H9 (cell line): ENCODE results near the gene SIX1. TPM values are rescaled to one million over a fixed set of nuclear protein-coding genes. Genes with fewer than 3 reads are reported as not detected.

Experiments
- DNase-seq: peaks from one replicate; pipeline ENCODE4 v3.0.0-alpha.2; 2017
- H2AFZ ChIP-seq: one replicate; pipeline ENCODE4 v1.6.1; 2013; ENCODE audit warnings: mild to moderate bottlenecking, low read length, control low read depth, moderate library complexity
- H2AK5ac ChIP-seq: 2 replicates; pipeline ENCODE4 v1.6.1; 2013; ENCODE audit warnings: low read length, control low read depth, mixed read lengths; ENCODE audit not compliant: insufficient read length
- H2BK120ac ChIP-seq: one replicate; pipeline ENCODE4 v1.6.1; 2013; ENCODE audit warnings: low read depth, mild to moderate bottlenecking, low read length, control low read depth, inconsistent platforms; ENCODE audit not compliant: poor library complexity, severe bottlenecking
- H2BK12ac ChIP-seq: 2 replicates; pipeline ENCODE4 v1.6.1; 2013; ENCODE audit warnings: low read length, control low read depth, mixed read lengths, low read depth; ENCODE audit not compliant: insufficient read length
- H2BK15ac ChIP-seq: 2 replicates; pipeline ENCODE4 v1.6.1; 2013; ENCODE audit warnings: low read depth, low read length, control low read depth
- H2BK20ac ChIP-seq: one replicate; pipeline ENCODE4 v1.6.1; 2013; ENCODE audit warnings: low read depth, mild to moderate bottlenecking, low read length, control low read depth, inconsistent platforms; ENCODE audit not compliant: poor library complexity, severe bottlenecking
- H2BK5ac ChIP-seq: 2 replicates; pipeline ENCODE4 v1.6.1; 2013; ENCODE audit warnings: low read length, control low read depth, mixed read lengths; ENCODE audit not compliant: insufficient read length
- H3K14ac ChIP-seq: 2 replicates; pipeline ENCODE4 v1.6.1; 2013; ENCODE audit warnings: low read length, control low read depth; ENCODE audit not compliant: insufficient read depth
- H3K18ac ChIP-seq: 2 replicates; pipeline ENCODE4 v1.6.1; 2013; ENCODE audit warnings: low read depth, mild to moderate bottlenecking, mixed read lengths, low read length, control low read depth; ENCODE audit not compliant: insufficient read length
- H3K23ac ChIP-seq: 2 replicates; pipeline ENCODE4 v1.6.1; 2013; ENCODE audit warnings: low read length, control low read depth, mixed read lengths, low read depth; ENCODE audit not compliant: insufficient read length
- H3K23me2 ChIP-seq: 2 replicates; pipeline ENCODE4 v1.6.1; 2013; ENCODE audit warnings: low read depth, mild to moderate bottlenecking, mixed read lengths, low read length, control low read depth; ENCODE audit not compliant: insufficient read length, poor library complexity, severe bottlenecking
- H3K27ac ChIP-seq: 2 replicates; pipeline ENCODE4 v1.5.1; 2013; ENCODE audit warnings: low read length, control low read depth, mixed read lengths, low read depth; ENCODE audit not compliant: insufficient read length
- H3K27me3 ChIP-seq: 2 replicates; pipeline ENCODE4 v1.6.1; 2013; ENCODE audit warnings: low read length, control low read depth, inconsistent platforms; ENCODE audit not compliant: insufficient read depth
- H3K4ac ChIP-seq: 2 replicates; pipeline ENCODE4 v1.6.1; 2013; ENCODE audit warnings: low read depth, mild to moderate bottlenecking, control low read depth, inconsistent platforms, low read length, moderate library complexity
- H3K4me1 ChIP-seq: 2 replicates; pipeline ENCODE4 v1.6.1; 2013; ENCODE audit warnings: low read length, control low read depth, inconsistent platforms; ENCODE audit not compliant: insufficient read depth
- H3K4me2 ChIP-seq: 2 replicates; pipeline ENCODE4 v1.6.1; 2013; ENCODE audit warnings: low read length, control low read depth, mixed read lengths; ENCODE audit not compliant: insufficient read length, insufficient read depth
- H3K56ac ChIP-seq: 2 replicates; pipeline ENCODE4 v1.6.1; 2013; ENCODE audit warnings: low read depth, mild to moderate bottlenecking, mixed read lengths, low read length, control low read depth; ENCODE audit not compliant: insufficient read length
- H3K79me1 ChIP-seq: 2 replicates; pipeline ENCODE4 v1.6.1; 2013; ENCODE audit warnings: low read depth, mild to moderate bottlenecking, moderate library complexity, low read length, control low read depth, inconsistent platforms; ENCODE audit not compliant: insufficient read depth, poor library complexity, severe bottlenecking
- H3K79me2 ChIP-seq: 2 replicates; pipeline ENCODE4 v1.6.1; 2013; ENCODE audit warnings: low read length, control low read depth, inconsistent platforms; ENCODE audit not compliant: insufficient read depth
- H3K9ac ChIP-seq: 2 replicates; pipeline ENCODE4 v1.6.1; 2013; ENCODE audit warnings: low read length, control low read depth, mixed read lengths; ENCODE audit not compliant: insufficient read length; ENCODE audit errors: extremely low read depth
- H3K9me3 ChIP-seq: one replicate; pipeline ENCODE4 v1.6.1; 2013; ENCODE audit warnings: low read depth, low read length, inconsistent platforms; ENCODE audit not compliant: control insufficient read depth
- H3T11ph ChIP-seq: one replicate; pipeline ENCODE4 v1.6.1; 2013; ENCODE audit warnings: mild to moderate bottlenecking, low read length, control low read depth, inconsistent platforms
- H4K20me1 ChIP-seq: one replicate; pipeline ENCODE4 v1.6.1; 2013; ENCODE audit not compliant: control insufficient read depth, insufficient read length, insufficient read depth
- H4K5ac ChIP-seq: 2 replicates; pipeline ENCODE4 v1.6.1; 2013; ENCODE audit warnings: low read depth, mild to moderate bottlenecking, mixed read lengths, low read length, control low read depth; ENCODE audit not compliant: insufficient read length
- H4K8ac ChIP-seq: replicated peaks from 2 replicates; pipeline ENCODE4 v1.6.1; 2013; ENCODE audit warnings: low read length, control low read depth, mixed read lengths, low read depth; ENCODE audit not compliant: insufficient read length
- H4K91ac ChIP-seq: 2 replicates; pipeline ENCODE4 v1.6.1; 2013; ENCODE audit warnings: low read depth, mild to moderate bottlenecking, moderate library complexity, mixed read lengths, low read length, control low read depth; ENCODE audit not compliant: insufficient read length
- H3K27ac Mint-ChIP-seq, 3 experiments: 2 replicates in 2 of 3; 3 replicates in 1 of 3; pipeline ENCODE4 v1.8.0; 2020 to 2021; ENCODE audit warnings: mixed read lengths in 3 of 3, mild to moderate bottlenecking in 1 of 3, moderate library complexity in 1 of 3
- H3K27me3 Mint-ChIP-seq: 2 replicates; pipeline ENCODE4 v1.8.0; 2021; ENCODE audit warnings: low read depth, mild to moderate bottlenecking, moderate library complexity, mixed read lengths
- H3K36me3 Mint-ChIP-seq, 3 experiments: 2 replicates in 2 of 3; 3 replicates in 1 of 3; pipeline ENCODE4 v1.8.0; 2020 to 2021; ENCODE audit warnings: low read depth in 3 of 3, mixed read lengths in 3 of 3; ENCODE audit not compliant: insufficient read depth in 1 of 3
- H3K4me1 Mint-ChIP-seq, 2 experiments: 2 replicates each; pipeline ENCODE4 v1.8.0; 2020; ENCODE audit warnings: mixed read lengths in 2 of 2
- H3K4me3 Mint-ChIP-seq, 2 experiments: 2 replicates in 1 of 2; 3 replicates in 1 of 2; pipeline ENCODE4 v1.8.0; 2020 to 2021; ENCODE audit warnings: mild to moderate bottlenecking in 2 of 2, mixed read lengths in 2 of 2, moderate library complexity in 1 of 2
- H3K9me3 Mint-ChIP-seq, 2 experiments: 2 replicates in 1 of 2; 3 replicates in 1 of 2; pipeline ENCODE4 v1.8.0; 2020; ENCODE audit warnings: mild to moderate bottlenecking in 2 of 2, mixed read lengths in 2 of 2, moderate library complexity in 1 of 2
- CTCF ChIP-seq: fragments of 200-600 bp; sonication (generic); conservative IDR thresholded peaks from 3 replicates; pipeline ENCODE4 v1.8.0; 2021; ENCODE audit warnings: antibody characterized with exemption, mild to moderate bottlenecking
- WGBS: extraction: QIAGEN DNeasy Blood & Tissue Kit; methylation state at CpG from one replicate; pipeline ENCODE4 v1.1.7; 2013; ENCODE audit warnings: missing lambda C conversion rate, low lambda C conversion rate, mixed read lengths; ENCODE audit not compliant: insufficient read length; ENCODE audit errors: extremely low coverage; 5-methylcytosine and 5-hydroxymethylcytosine counted together
- total RNA-seq: library from RNA; stranded (reverse); gene quantifications from 2 replicates; pipeline ENCODE4 v1.2.1, GENCODE V29; 2021

Gene SIX1
- total RNA-seq, 1 experiment from 2014 or later = 0.17 TPM

- Histone ChIP-seq H3K9ac (no peak overlapping the region), H2BK15ac (no peak overlapping the region), H3K18ac (no peak overlapping the region), H3K23me2 (peaks cover 13% of the 10 kb centered on the region), H4K8ac (no peak overlapping the region), H2BK120ac (no peak overlapping the region), H4K20me1 (peaks cover 2% of the 10 kb centered on the region), H3T11ph (no peak overlapping the region), H3K79me1 (no peaks in the 10 kb centered on the region), H3K4ac (no peak overlapping the region), H4K5ac (no peak overlapping the region), H3K4me2 (peak overlapping the region; percentile 13), H3K4me1 (no peaks in the 10 kb centered on the region), H3K23ac (no peak overlapping the region), H2BK12ac (no peak overlapping the region), H3K56ac (no peak overlapping the region), H3K14ac (no peak overlapping the region), H3K27me3 (peaks cover 75% of the 10 kb centered on the region), H2BK20ac (no peak overlapping the region), H3K27ac (no peak overlapping the region), H2AK5ac (no peak overlapping the region), H3K79me2 (no peaks in the 10 kb centered on the region), H2BK5ac (no peak overlapping the region), H2AFZ (no peak overlapping the region), H4K91ac (no peak overlapping the region), H3K9me3 (no peaks in the 10 kb centered on the region)
- H3K4me3 Mint-ChIP-seq = peak overlapping the region in 1 of 2 experiments; percentile 78; a peak in 4 of 5 replicates
- no peak for TF ChIP-seq CTCF
- DNase-seq = no peak
- H3K4me1 Mint-ChIP-seq = peaks cover 38 to 74% of the 10 kb centered on the region in 2 experiments
- H3K27ac Mint-ChIP-seq = no peak overlapping the region
- H3K9me3 Mint-ChIP-seq = peaks cover 0 to 7% of the 10 kb centered on the region in 2 experiments; a peak in 4 of 5 replicates
- H3K27me3 Mint-ChIP-seq = peaks cover 100% of the 10 kb centered on the region
- no peaks in the 10 kb centered on the region; a peak in 1 of 7 replicates for H3K36me3 Mint-ChIP-seq
- WGBS = no CpG with 5 or more reads among the region's 21 CpGs
Measured at GRCh38 chr14:60647837-60648248, 1.4 kb downstream of the SIX1 start.
